ENCODE results near the gene FAM114A2.
"Not testable (repeated sequence)": the region's sequence is repeated elsewhere in the genome, so short reads cannot be mapped to it uniquely, and the experiment has no call there.

FAM114A2 gene

GRCh38 chr5:154018919-154019318 lies 19.8 kb downstream of the FAM114A2 start:
- H3K4me3 Mint-ChIP-seq; H3K9me3 Mint-ChIP-seq; DNase-seq (ENCODE audit: low spot score in 2 of 2); H3K27ac Mint-ChIP-seq; ATAC-seq: not testable (repeated sequence)
- Mint-ChIP-seq H3K4me1 (peaks cover 30% of the 10 kb centered on the region), H3K36me3 (peaks cover 17% of the 10 kb centered on the region)

- DNase-seq (ENCODE audit: low spot score in 2 of 2), result no peak
- Mint-ChIP-seq H3K36me3 (peaks cover 7% of the 10 kb centered on the region), H3K9me3 (no peaks in the 10 kb centered on the region), H3K4me1 (peaks cover 22% of the 10 kb centered on the region), H3K4me3 (no peak overlapping the region), H3K27ac (no peak overlapping the region)
- ATAC-seq, result no peak
Observed at GRCh38 chr5:154015071-154015693, 23.5 kb downstream of the FAM114A2 start.

- ATAC-seq, result no peak
- no peak for DNase-seq (ENCODE audit: low spot score in 2 of 2)
- H3K4me3 Mint-ChIP-seq, result no peak overlapping the region
- no peaks in the 10 kb centered on the region for H3K9me3 Mint-ChIP-seq
- peaks cover 8% of the 10 kb centered on the region for H3K4me1 Mint-ChIP-seq
- H3K36me3 Mint-ChIP-seq, result peaks cover 13% of the 10 kb centered on the region
- no peak overlapping the region for H3K27ac Mint-ChIP-seq
Observed at GRCh38 chr5:154010660-154011059, 28.1 kb downstream of the FAM114A2 start.

- no peak overlapping the region for H3K4me3 Mint-ChIP-seq
- no peak overlapping the region for H3K27ac Mint-ChIP-seq
- no peaks in the 10 kb centered on the region for H3K9me3 Mint-ChIP-seq
- ATAC-seq (no peak), DNase-seq (ENCODE audit: low spot score in 2 of 2) (no peak)
- H3K36me3 Mint-ChIP-seq, result peaks cover 18% of the 10 kb centered on the region
- no peaks in the 10 kb centered on the region for H3K4me1 Mint-ChIP-seq
Observed at GRCh38 chr5:154005648-154006047, 33.1 kb downstream of the FAM114A2 start.

GRCh38 chr5:154002511-154003020 lies 36.1 kb downstream of the FAM114A2 start:
- no peaks in the 10 kb centered on the region for H3K4me1 Mint-ChIP-seq
- DNase-seq (ENCODE audit: low spot score in 2 of 2) (no peak), ATAC-seq (no peak)
- no peaks in the 10 kb centered on the region for H3K9me3 Mint-ChIP-seq
- H3K4me3 Mint-ChIP-seq, result no peak overlapping the region
- H3K36me3 Mint-ChIP-seq, result peaks cover 39% of the 10 kb centered on the region
- no peak overlapping the region for H3K27ac Mint-ChIP-seq

GRCh38 chr5:154002093-154002492 lies 36.6 kb downstream of the FAM114A2 start:
- no peak for ATAC-seq
- no peaks in the 10 kb centered on the region for H3K9me3 Mint-ChIP-seq
- no peak overlapping the region for H3K27ac Mint-ChIP-seq
- H3K4me3 Mint-ChIP-seq, result no peak overlapping the region
- peaks cover 44% of the 10 kb centered on the region for H3K36me3 Mint-ChIP-seq
- no peak for DNase-seq (ENCODE audit: low spot score in 2 of 2)
- H3K4me1 Mint-ChIP-seq, result no peaks in the 10 kb centered on the region

GRCh38 chr5:154000703-154001102 lies 38.0 kb downstream of the FAM114A2 start:
- ATAC-seq (no peak), DNase-seq (ENCODE audit: low spot score in 2 of 2) (no peak)
- H3K36me3 Mint-ChIP-seq, result peaks cover 52% of the 10 kb centered on the region
- no peaks in the 10 kb centered on the region for H3K9me3 Mint-ChIP-seq
- H3K4me1 Mint-ChIP-seq, result no peaks in the 10 kb centered on the region
- H3K4me3 Mint-ChIP-seq, result no peak overlapping the region
- H3K27ac Mint-ChIP-seq, result no peak overlapping the region

- Mint-ChIP-seq H3K27ac (no peak overlapping the region), H3K4me1 (no peaks in the 10 kb centered on the region), H3K4me3 (no peak overlapping the region), H3K9me3 (no peaks in the 10 kb centered on the region), H3K36me3 (peaks cover 52% of the 10 kb centered on the region)
- ATAC-seq (no peak), DNase-seq (ENCODE audit: low spot score in 2 of 2) (no peak)
Observed at GRCh38 chr5:153999995-154000394, 38.7 kb downstream of the FAM114A2 start.

- ATAC-seq, result no peak
- no peaks in the 10 kb centered on the region for H3K4me1 Mint-ChIP-seq
- H3K4me3 Mint-ChIP-seq, result no peak overlapping the region
- no peak for DNase-seq (ENCODE audit: low spot score in 2 of 2)
- H3K36me3 Mint-ChIP-seq, result peaks cover 62% of the 10 kb centered on the region
- no peaks in the 10 kb centered on the region for H3K9me3 Mint-ChIP-seq
- no peak overlapping the region for H3K27ac Mint-ChIP-seq
Observed at GRCh38 chr5:153998768-153999167, 39.9 kb downstream of the FAM114A2 start.

GRCh38 chr5:153998010-153998409 lies 40.7 kb downstream of the FAM114A2 start:
- H3K27ac Mint-ChIP-seq, result no peak overlapping the region
- no peaks in the 10 kb centered on the region for H3K4me1 Mint-ChIP-seq
- H3K36me3 Mint-ChIP-seq, result peaks cover 69% of the 10 kb centered on the region
- no peak for DNase-seq (ENCODE audit: low spot score in 2 of 2)
- no peak overlapping the region for H3K4me3 Mint-ChIP-seq
- no peak for ATAC-seq
- H3K9me3 Mint-ChIP-seq, result no peaks in the 10 kb centered on the region

GRCh38 chr5:153991168-153991567 lies 47.5 kb downstream of the FAM114A2 start:
- Mint-ChIP-seq H3K9me3 (no peaks in the 10 kb centered on the region), H3K36me3 (peaks cover 38% of the 10 kb centered on the region), H3K4me3 (no peak overlapping the region), H3K27ac (no peak overlapping the region), H3K4me1 (no peaks in the 10 kb centered on the region)
- DNase-seq (ENCODE audit: low spot score in 2 of 2) (no peak), ATAC-seq (no peak)

- no peak overlapping the region for H3K4me3 Mint-ChIP-seq
- DNase-seq (ENCODE audit: low spot score in 2 of 2) (no peak), ATAC-seq (no peak)
- H3K27ac Mint-ChIP-seq, result no peak overlapping the region
- H3K9me3 Mint-ChIP-seq, result no peaks in the 10 kb centered on the region
- no peaks in the 10 kb centered on the region for H3K4me1 Mint-ChIP-seq
- H3K36me3 Mint-ChIP-seq, result peaks cover 20% of the 10 kb centered on the region
Observed at GRCh38 chr5:153988510-153988909, 50.2 kb downstream of the FAM114A2 start.

GRCh38 chr5:153987301-153987700 lies 51.4 kb downstream of the FAM114A2 start:
- H3K4me3 Mint-ChIP-seq, result no peak overlapping the region
- no peaks in the 10 kb centered on the region for H3K9me3 Mint-ChIP-seq
- no peaks in the 10 kb centered on the region for H3K4me1 Mint-ChIP-seq
- ATAC-seq, result no peak
- H3K36me3 Mint-ChIP-seq, result peaks cover 12% of the 10 kb centered on the region
- no peak overlapping the region for H3K27ac Mint-ChIP-seq
- no peak for DNase-seq (ENCODE audit: low spot score in 2 of 2)

GRCh38 chr5:153985498-153985897 lies 53.2 kb downstream of the FAM114A2 start:
- Mint-ChIP-seq H3K4me1 (no peaks in the 10 kb centered on the region), H3K9me3 (no peaks in the 10 kb centered on the region), H3K4me3 (no peak overlapping the region), H3K27ac (no peak overlapping the region), H3K36me3 (no peaks in the 10 kb centered on the region)
- DNase-seq (ENCODE audit: low spot score in 2 of 2), result no peak
- ATAC-seq, result no peak

- H3K9me3 Mint-ChIP-seq, result no peaks in the 10 kb centered on the region
- H3K4me3 Mint-ChIP-seq, result no peak overlapping the region
- DNase-seq (ENCODE audit: low spot score in 2 of 2) (no peak), ATAC-seq (no peak)
- no peak overlapping the region for H3K27ac Mint-ChIP-seq
- H3K36me3 Mint-ChIP-seq, result no peaks in the 10 kb centered on the region
- no peaks in the 10 kb centered on the region for H3K4me1 Mint-ChIP-seq
Observed at GRCh38 chr5:153983885-153984284, 54.8 kb downstream of the FAM114A2 start.

- Mint-ChIP-seq H3K27ac (no peak overlapping the region), H3K4me1 (no peaks in the 10 kb centered on the region), H3K36me3 (no peaks in the 10 kb centered on the region), H3K9me3 (no peaks in the 10 kb centered on the region), H3K4me3 (no peak overlapping the region)
- DNase-seq (ENCODE audit: low spot score in 2 of 2) (no peak), ATAC-seq (no peak)
Observed at GRCh38 chr5:153981905-153982605, 56.7 kb downstream of the FAM114A2 start.

Data from stimulated activated effector memory CD8-positive, alpha-beta T cell treated with anti-CD3 and anti-CD28 coated beads, Interleukin-12 subunit alpha, Interleukin-12 subunit beta, amount 100 ng/mL, for 72 hours (primary cell).